Measurements from ENCODE around the gene CCDC60. TPM values are rescaled to one million over a fixed set of nuclear protein-coding genes. Genes with fewer than 3 reads are reported as not detected.

CCDC60 gene
- total RNA-seq, 2 donors from 2014 or later: not detected

DNA sequence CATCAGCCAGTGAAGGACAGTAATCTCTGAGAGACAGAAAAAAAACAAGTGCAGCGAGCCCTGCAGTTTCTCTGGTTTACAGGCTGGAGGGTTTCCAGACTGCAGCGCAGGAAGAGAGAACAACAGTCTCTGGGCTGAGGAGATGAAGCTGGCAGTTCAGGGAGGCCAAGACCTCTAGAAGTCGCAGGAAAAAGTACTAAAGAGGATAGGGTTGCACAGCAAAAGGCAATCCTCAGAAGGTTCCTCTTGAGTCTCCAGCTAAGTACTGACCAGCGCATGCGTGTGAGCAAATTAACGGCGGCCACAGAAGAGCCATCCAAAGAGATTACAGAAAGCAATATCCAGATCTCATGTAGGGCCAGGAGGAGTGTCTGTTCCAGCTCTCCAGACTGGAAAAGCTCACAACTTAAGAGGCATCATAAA, 12.2 kb upstream of the CCDC60 start:
- TF ChIP-seq, protein P1, sequence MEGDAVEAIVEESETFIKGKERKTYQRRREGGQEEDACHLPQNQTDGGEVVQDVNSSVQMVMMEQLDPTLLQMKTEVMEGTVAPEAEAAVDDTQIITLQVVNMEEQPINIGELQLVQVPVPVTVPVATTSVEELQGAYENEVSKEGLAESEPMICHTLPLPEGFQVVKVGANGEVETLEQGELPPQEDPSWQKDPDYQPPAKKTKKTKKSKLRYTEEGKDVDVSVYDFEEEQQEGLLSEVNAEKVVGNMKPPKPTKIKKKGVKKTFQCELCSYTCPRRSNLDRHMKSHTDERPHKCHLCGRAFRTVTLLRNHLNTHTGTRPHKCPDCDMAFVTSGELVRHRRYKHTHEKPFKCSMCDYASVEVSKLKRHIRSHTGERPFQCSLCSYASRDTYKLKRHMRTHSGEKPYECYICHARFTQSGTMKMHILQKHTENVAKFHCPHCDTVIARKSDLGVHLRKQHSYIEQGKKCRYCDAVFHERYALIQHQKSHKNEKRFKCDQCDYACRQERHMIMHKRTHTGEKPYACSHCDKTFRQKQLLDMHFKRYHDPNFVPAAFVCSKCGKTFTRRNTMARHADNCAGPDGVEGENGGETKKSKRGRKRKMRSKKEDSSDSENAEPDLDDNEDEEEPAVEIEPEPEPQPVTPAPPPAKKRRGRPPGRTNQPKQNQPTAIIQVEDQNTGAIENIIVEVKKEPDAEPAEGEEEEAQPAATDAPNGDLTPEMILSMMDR (IDR thresholded peaks at IDR 0.05): no peak
- DNase-seq (ENCODE audit: low spot score): no peak
- H3K36me3 ChIP-seq: no peaks in the 10 kb centered on the region
- H3K27me3 ChIP-seq: no peaks in the 10 kb centered on the region
- H3K27ac ChIP-seq: no peak overlapping the region
- H3K4me3 ChIP-seq: no peak overlapping the region
- H3K4me1 ChIP-seq: peaks cover 0 to 3% of the 10 kb centered on the region in 2 donors
- no peaks in the 10 kb centered on the region for H3K9me3 ChIP-seq

DNA sequence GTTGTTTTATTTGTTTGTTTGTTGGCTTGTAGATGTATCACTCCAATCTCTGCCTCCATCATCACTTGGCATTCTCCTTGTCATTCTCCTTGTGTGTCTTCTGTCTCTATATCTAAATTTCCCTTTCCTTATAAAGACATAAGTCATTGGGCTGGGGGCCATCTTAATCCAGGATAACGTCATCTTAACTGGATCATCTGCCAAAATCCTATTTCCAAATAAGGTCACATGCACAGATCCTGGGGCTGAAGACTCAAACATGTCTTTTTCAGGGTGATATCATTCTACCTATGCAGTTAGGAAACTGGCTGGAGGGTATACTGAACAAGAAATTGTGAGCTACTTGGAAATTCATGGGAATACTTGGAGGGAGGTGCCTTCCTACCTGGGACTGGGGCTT, 8.7 kb upstream of the CCDC60 start:
- Histone ChIP-seq H3K9me3 (no peaks in the 10 kb centered on the region), H3K4me1 (peaks cover 0 to 10% of the 10 kb centered on the region in 2 donors), H3K36me3 (no peaks in the 10 kb centered on the region), H3K27me3 (no peaks in the 10 kb centered on the region), H3K27ac (no peak overlapping the region), H3K4me3 (no peak overlapping the region)
- TF ChIP-seq, protein P1 (IDR thresholded peaks at IDR 0.05): no peak
- DNase-seq (ENCODE audit: low spot score): no peak

DNA sequence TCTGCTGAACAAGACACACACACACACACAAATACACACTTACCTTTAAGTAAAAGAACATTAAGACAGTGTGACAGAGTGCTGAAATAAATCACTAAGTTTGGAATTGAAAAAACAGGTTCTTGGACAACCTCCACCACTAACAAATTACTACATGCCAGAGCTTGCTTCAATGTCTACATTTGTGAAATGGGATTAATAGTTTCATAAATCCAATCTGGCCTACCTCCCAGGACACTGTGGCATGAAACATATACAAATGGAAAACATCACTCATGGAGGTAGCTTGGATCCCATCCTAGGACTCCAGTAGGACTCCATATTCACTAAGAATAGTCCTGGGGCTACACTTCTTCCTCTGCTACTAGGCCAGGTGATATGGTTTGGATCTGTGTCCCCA, 8.2 kb upstream of the CCDC60 start:
- Histone ChIP-seq H3K27me3 (no peaks in the 10 kb centered on the region), H3K4me3 (no peak overlapping the region), H3K27ac (no peak overlapping the region), H3K36me3 (no peaks in the 10 kb centered on the region), H3K9me3 (no peaks in the 10 kb centered on the region), H3K4me1 (peaks cover 0 to 10% of the 10 kb centered on the region in 2 donors)
- TF ChIP-seq, protein P1 (IDR thresholded peaks at IDR 0.05): no peak
- DNase-seq (ENCODE audit: low spot score): no peak

DNA sequence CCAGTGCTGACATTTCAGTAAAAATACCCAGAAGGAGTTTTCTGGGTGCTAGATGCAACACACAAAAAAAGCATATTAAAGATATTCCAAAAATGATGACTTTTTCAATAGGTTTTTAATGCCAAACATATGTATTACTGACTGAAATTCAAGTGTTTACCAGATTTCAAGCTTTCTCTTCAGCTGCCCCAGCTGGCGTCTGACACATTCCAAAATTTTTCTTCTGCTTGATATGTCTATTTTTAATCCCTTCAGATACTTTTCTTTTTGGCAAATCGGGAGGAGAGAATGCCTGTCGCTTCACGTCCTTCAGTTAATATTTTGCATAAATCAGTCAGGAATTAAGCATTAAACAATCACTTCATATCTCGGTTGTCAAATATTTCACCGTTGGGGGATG, 7.1 kb upstream of the CCDC60 start:
- no peaks in the 10 kb centered on the region for H3K27me3 ChIP-seq
- H3K4me3 ChIP-seq: no peak overlapping the region
- H3K27ac ChIP-seq: peak overlapping the region in 1 of 2 donors; percentile 61
- no peaks in the 10 kb centered on the region for H3K36me3 ChIP-seq
- DNase-seq (ENCODE audit: low spot score): no peak
- peaks cover 0 to 10% of the 10 kb centered on the region in 2 donors for H3K4me1 ChIP-seq
- TF ChIP-seq, protein P1 (IDR thresholded peaks at IDR 0.05): no peak
- no peaks in the 10 kb centered on the region for H3K9me3 ChIP-seq

DNA sequence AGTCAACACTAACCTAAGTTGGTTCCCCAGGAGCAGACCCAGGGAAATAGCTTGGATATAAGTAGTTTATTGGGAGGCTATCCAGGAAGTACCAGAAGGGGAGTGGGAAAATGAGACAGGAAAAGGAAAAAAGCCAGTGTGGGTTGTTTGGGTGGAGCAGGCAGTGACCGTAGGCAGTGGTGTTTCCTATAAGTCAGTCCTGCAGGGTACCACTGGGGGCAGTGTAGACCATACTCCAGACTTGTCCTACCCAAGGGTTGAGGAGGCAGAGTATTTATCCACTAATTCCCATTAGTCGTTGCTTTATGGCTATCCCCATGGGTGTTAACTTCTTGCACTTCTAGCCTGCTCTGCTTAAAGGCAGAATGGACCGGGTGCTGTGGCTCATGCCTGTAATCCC, 6.4 kb upstream of the CCDC60 start:
- Histone ChIP-seq H3K9me3 (no peaks in the 10 kb centered on the region), H3K36me3 (no peaks in the 10 kb centered on the region), H3K27ac (peak overlapping the region in 1 of 2 donors; percentile 61), H3K4me3 (no peak overlapping the region), H3K27me3 (no peaks in the 10 kb centered on the region), H3K4me1 (peaks cover 0 to 10% of the 10 kb centered on the region in 2 donors)
- DNase-seq (ENCODE audit: low spot score): no peak
- TF ChIP-seq, protein P1 (IDR thresholded peaks at IDR 0.05): peak; percentile 20 to 62

Data from right atrium auricular region (tissue), 2 donors.